ENCODE measurements around the gene SPRY2.
"Not testable (repeated sequence)": the region's sequence is repeated elsewhere in the genome, so short reads cannot be mapped to it uniquely, and the experiment has no call there.

SPRY2 gene, protein sequence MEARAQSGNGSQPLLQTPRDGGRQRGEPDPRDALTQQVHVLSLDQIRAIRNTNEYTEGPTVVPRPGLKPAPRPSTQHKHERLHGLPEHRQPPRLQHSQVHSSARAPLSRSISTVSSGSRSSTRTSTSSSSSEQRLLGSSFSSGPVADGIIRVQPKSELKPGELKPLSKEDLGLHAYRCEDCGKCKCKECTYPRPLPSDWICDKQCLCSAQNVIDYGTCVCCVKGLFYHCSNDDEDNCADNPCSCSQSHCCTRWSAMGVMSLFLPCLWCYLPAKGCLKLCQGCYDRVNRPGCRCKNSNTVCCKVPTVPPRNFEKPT

DNA sequence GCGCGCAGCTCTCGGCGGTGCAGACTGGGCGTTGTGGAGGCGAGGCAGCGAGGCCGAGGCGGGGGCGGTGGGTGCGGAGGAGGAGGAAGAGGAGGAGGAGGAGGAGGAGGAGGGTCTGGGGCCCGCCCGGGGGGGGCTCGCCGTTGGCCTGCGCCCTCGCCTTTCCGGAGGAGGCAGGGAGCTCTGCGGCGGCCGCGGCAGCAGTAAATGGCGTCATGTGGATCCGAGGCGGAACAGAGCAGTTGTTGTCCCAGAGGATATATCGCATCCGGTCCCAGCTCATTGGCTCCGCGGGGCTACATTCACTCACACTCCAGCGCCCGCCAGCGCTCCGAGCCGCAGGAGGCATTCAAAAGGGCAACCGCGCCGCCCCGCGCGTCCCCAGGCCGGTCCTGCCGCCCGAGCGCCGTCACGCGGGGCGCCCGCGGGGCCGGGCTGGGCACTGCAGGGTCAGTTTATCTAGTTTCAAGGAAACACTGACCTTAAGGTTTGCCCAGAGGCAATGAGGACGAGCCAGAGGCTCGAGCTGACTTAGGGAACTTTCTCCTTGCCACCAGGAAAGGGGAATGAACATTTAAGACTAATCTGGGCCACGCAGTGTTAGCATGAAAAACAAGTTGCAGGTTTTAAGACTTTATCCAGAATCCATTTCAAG lies at the start of gene SPRY2:
TSS of gene SPRY2 (minus strand) at position 26 of the 655 bp plus-strand sequence. CDS start 3,421 bp downstream, outside the sequence.
- peak; percentile 97 for DNase-seq (ENCODE audit: low spot score)

DNA sequence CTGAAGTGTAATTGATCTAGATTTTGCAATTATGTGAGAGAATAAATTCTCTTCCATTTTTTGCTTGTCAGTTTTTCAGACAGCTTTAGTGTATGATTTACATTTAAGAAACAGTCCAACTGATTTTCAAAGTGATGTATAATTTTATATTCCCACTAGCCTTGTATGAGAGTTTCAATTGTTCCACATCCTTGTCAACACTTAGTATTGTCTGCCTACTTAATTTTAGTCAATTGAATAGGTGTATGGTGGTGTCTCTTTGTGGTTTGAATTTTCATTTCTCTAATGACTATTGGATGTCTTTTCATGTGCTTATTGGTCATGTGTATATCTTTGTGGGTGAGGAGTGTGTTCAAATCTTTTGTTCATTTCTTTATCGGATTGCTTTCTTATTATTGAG lies 49.4 kb upstream of the SPRY2 start:
- no peak for DNase-seq (ENCODE audit: low spot score)

DNA sequence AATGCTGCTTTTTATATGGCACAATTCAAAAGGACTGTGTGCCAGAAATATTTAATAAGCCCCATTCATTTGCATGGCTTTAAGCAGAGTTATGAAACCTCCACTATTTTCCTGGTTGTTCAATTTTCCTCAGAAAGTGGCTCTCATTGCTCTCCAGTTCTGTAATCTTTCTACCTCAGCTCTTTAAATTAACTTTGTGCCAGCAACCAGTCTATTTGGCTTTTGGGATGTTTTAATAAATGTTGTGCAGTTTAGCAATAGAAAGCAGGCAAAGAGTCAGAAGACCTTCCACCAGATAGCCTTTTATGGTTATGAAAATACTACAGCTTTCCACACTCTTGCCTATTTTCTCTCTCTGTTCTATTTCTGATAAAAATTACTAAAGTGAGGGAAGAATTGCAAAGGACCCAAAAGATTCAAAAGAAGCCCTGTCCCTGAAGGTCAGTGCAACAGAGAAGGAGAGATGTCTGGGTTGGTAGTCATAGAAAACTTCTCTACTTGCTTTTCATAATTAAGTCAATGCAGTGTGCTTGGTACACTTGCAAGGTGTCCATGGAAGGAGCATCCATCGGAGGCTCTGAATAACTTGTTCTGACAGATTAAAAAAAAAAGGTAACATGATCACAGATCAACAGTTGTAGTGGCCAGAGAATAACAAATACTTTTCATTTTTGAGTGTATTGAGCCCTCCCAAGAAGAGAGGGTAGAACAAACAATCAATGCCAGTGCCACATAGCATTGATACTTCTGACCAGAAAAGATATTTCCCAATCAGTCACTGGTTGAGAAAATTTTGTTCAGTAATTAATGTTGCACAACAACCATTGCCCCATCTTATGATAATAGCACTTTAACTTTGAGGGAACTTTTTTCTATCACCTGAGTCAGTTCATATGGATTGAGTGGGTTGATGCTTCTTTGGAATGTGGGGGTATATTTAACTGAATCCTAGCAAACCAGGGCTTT lies 48.4 kb upstream of the SPRY2 start:
- DNase-seq (ENCODE audit: low spot score) = no peak

DNA sequence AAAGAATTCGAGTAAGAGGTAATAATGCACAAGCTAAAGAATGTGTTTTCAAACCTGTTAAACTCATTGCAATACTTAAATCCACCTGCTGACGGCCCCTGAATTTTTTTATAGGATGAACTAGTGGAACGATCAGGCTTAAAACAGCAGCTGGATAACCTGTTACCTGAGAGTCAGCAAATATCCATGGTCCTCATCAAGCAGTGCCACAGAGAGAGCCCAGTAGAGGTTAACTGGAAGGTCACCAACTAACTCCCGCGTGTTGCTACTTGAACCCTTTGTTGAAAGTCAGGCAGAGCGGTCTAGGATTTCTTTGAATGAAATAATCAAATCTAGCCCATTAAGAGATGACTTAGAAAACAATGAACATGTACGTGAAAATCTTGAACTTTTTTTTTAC lies 47.6 kb upstream of the SPRY2 start:
- DNase-seq (ENCODE audit: low spot score) = no peak

DNA sequence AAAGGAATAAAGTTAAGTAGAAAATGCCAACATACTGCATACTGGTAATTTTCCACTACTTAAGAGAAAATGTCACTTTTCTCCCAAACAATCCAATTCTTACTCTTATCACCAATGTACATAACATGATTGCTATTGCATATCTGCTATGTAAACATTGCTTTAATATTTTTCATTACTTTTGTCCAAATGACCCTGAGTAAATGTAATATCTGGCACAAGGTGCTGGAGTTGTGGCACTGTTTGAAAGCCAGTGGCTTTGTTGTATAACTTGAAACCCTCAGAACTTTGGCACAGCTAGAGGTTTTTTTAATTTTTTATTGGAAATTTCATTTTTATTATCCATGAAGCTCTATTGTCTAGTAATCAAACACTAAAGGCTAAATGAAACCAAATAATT lies 45.7 kb upstream of the SPRY2 start:
- DNase-seq (ENCODE audit: low spot score) = no peak

DNA sequence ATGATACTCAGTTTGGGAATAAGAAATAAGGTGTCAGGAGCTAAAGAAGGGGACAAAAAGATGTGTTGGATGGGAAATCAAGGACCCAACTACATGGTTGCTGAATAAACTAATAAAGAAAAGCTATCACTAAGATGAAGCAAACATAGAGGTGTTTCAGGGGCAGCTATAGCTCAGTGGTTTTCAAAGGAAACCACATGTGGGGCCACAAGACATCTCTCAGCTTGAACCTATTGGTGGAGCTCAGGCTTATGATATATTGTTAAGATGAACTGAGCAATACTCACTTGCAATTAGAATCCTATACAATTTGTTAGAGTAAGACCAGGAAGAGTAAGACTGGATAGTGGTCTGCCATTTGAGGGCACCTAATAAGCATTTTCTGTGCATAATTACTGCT lies 45.1 kb upstream of the SPRY2 start:
- DNase-seq (ENCODE audit: low spot score) = no peak

DNA sequence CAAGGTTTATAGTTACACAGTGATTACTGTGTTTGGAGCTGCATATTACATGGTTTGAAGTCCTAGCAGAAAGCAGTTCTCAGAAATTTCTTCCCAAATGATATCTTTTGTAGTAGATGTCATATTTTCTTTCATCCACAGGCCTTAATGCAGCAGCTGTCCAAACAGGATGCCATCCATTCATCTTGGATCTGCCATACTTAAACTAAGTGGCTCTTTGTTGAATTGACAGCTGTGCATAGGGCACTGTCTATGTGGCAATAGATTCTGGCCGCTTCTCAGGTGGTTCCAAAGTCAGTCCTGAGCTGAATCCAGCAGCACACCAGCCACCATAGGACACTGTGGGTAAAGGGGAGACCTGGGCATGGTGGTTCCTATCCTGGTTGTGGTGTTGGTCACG lies 41.6 kb upstream of the SPRY2 start:
- DNase-seq (ENCODE audit: low spot score) = no peak

DNA sequence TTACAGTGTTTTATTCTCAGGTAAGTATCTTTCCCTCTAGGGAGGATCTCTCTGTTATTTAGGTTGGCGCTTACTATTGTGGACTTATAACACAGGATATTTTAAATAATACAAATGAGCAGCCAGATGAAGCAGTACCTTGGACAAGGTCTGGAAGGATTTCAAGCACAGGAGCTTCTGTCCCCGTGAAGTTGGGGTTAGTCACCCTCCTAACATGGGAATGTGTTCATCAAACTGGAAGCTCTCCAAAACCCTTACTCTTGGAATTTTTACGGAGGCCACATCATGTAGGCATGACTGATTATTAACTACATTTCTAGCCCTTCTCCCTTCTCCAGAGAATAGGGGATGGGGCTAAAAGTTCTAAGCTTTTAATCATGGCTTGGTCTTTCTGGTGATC lies 38.3 kb upstream of the SPRY2 start:
- no peak for DNase-seq (ENCODE audit: low spot score)

DNA sequence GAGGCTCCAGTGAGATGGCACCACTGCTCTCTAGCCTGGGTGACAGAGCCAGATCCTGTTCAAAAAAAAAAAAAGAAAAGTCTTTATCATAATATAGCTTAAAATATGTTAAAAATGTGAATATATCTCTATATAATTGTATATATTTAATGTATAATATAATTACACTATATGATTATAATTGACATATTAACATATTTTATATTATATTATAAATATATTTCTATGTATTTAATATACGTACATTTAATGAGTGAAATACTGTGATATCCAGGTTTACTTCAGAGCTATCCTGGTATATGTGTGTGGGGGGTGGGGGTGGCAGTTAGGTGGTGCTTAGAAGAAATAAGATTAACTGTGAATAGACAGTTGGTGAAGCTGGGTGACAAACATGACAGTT lies 35.6 kb upstream of the SPRY2 start:
- no peak for DNase-seq (ENCODE audit: low spot score)

DNA sequence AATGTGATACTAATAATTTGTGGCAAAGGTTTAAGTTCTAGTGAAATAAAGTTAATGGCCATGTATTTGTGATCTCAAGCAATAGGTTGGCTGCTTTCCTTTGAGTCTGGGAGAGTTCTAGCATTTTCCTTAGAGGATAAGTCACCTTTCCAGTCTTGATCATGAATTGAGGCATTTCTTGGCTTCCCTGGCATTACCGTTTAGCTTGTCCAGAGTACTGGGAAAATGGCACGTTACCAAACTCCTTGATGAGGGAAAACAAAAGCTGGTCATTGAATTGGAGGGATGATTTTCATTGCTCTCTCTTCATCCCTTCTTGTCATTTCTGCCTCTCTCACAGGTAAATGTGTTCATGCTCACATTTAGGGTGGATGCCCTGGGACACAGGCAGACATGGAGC lies 34.0 kb upstream of the SPRY2 start:
- no peak for DNase-seq (ENCODE audit: low spot score)

DNA sequence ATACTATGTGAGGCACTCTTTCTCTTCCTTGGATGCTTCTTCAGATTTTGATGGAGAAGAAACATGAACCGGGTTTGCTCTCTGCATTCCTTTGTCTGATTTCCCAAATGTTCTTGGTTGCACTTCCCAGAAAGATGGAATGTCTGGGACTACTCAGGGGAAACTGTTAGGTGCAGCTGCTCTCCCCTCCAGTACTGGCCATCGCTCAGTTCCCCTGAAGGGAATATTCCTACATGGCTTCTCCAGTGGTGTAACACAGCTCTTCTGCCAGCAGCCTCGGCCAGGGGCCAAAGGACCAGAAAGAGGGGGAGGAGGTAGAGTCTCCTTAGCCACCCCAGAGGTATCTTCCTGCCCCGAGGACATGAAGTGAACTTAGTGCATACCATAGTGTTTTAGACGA lies 33.5 kb upstream of the SPRY2 start:
- no peak for DNase-seq (ENCODE audit: low spot score)

DNA sequence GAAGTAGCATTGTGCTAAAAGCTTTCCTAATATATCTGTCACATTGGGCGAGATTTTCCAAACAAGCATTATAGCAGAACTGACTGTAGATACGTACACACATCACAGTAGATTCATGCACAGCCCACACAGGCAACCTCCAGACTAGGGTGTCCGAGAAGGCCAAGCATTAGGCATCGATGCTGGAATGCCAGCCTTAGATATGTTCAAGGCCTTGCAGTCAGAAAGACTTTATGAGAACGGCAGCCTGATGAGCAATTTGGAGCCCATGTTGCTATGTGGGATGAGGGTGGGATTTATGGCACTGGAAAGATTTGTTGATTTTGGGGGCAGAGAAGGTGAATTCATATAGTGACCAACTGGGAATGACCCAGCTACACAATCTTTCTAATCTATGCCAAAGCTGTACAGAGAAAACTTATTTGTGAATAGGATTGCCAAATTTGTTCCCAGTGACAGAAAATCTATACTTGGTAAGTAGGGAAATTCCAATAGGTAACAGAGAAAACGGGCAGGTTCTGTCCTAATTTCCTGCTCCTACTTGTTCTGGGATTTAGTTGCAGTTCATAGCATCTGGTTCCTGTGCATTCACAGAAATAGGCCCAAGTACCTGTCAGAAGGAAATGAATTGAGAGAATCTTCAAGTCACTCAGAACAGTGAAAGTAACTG lies 31.0 kb upstream of the SPRY2 start:
- DNase-seq (ENCODE audit: low spot score) = no peak

DNA sequence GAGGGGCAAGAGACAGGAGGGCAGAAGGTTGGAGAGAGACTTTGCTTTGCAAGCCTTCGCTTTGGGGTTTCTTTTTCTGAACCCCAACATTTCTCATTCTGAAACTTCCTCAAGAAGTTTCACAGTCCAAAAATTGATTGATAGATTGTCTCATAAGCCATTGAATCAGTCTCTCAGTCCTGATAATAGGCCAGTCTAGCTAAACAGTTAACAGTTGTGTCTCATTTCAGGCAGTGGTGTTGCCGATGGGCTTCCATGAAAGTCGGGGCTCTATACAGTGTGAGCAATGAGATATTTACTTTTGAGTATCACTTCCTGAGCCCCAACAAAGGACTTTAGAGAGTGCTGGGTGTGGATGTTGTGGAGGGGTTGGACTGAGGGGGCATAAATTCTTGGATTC lies 26.5 kb upstream of the SPRY2 start:
- no peak for DNase-seq (ENCODE audit: low spot score)

DNA sequence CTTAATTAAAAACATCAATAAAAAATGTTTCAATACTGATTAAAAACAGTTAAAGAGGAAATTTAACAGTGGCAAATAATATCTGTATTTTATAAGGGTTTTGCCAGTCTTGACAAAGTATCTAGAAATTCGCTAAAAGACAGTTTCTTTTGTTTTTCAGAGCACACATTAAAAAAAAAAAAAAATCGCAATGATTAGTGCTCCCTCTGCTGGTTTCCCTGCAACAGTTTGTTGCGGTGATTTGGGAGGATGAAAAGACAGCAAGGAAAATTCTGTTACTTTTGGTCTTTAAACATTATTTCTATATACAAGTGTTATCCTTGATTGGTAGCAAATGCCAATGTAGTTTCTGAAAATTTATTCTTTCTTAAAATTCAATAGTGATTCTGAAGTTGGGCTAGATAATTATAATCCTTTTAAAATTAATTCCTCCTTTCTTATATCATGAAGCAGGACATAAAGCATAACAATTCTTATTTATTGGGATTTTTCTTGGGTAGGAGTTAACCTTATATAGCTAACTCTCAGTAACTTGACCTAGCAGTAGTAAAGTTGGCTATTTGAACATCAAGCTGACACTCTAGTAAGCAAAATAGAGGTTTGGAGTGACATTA lies 23.1 kb upstream of the SPRY2 start:
- DNase-seq (ENCODE audit: low spot score) = peak; percentile 56

DNA sequence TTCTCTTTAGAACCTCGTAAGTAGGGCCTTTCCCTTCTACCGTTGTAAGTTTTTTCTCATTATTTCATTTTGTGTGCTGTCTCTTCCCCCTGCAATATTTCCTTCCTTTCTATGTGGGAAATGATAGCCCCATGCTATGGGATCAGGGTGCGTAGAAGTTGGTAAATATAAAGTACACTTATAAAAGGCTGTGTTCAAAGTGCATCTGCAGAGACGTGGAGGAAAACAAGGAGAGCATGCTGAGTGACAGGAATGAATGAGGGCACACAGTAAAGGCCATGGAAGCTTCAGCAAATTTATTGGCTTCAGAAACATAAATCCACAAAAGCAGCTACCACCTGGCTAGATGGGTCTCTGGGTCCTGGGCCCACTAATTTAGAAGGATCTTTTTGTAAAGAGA lies 21.6 kb upstream of the SPRY2 start:
- no peak for DNase-seq (ENCODE audit: low spot score)

DNA sequence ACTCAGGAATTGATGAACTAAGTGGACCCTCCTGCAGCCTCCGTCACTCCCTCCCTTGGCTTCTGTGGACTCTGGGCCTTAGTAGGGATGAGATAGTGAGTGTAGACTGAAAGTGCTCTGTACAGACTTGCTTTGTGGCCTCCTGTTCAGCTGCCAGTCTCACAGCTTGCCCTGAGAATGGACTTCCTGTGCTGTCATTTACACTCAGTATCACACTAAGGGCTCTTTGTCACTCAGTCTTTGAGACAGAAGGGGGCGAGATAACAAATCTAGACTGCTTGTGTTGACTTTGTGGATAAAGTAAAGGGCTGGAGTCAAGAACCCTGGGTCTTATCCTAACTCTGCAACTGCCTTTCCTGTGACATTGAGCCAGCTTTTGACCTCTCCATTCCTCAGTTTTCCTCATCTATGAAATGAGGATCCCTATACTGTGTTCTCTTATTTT lies 21.0 kb upstream of the SPRY2 start:
- DNase-seq (ENCODE audit: low spot score) = peak; percentile 89

DNA sequence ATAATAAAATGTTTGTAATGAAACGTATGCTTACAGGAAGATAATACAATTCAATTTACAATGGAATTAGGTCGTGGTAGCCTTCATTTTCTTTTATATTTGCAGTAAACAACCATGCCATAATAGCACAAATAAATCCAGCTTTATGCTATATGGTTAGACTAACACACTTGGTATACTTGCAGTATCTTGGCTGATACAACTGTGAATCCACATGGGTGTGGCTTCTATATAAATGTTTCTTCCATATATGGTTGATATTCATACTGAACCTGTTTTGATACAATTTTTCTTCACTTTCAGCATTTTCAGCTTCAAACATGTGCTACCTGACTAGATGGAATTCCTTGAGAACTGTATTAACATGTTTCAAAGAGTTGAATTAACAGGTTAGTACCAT lies 20.4 kb upstream of the SPRY2 start:
- no peak for DNase-seq (ENCODE audit: low spot score)

DNA sequence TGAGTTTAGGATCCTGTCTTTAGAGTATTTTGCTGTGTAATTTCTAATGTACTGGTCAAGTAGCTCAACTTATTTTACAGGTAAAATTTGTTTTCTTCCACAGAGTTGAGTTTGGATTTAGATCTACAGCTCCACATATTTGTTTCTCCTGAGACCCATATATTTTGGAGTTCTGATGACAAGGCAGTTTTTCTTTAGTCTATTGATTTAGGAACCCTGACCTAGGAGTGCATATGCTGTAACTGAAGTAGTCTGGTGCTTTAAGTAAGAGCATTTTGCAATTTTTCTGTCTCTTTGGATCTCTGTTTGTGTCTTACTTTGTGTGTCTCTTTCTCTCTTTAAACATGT lies 19.5 kb upstream of the SPRY2 start:
- DNase-seq (ENCODE audit: low spot score) = no peak

DNA sequence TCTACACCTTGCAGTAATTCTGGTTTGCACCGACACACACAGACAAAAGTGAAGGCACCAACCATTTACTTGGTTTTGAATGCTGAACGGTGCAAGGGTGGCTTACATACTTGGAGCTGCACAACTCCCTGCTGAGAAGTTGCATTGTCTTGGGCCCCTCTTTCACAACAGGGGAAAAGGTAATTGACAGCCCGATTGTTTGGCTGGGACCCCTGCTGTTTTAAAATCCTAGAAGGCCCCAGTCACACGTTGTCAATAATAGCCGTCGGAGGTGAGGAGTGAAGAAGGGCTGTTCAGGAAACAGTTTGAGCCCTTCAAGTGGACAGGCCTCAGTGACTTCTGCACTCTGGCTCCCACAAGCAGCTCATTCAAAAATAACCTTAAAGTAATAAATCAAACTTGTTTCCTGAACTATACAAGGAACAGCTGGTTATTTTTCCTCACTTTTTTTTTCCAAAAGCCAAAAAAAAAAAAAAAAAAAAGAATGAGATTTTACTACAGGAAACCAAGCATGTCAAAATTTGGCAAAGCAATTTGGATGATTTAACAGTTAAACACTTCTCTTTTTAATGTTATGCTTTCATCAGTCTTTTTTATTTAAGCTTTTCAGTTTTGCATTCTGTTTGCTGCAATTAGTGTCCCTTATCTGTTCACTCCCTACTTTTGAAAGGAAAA lies 19.0 kb upstream of the SPRY2 start:
- DNase-seq (ENCODE audit: low spot score) = no peak

DNA sequence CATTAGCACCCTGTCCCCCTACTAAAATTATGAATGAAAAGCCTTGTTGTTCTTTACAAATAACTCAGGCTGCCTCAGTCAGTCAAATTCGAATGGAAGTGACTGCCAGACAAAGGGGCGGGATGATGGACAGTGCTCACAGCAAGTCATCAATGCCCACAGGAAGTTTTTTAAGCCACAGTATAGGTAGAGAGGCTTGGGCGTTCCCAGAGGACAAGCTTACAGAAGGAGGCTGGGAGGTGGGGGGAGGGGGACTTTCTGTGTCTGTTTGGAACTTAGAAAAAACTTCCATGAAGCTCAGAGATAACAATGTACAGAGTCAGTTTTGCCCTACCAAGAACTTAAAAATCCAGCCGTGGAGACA lies 18.5 kb upstream of the SPRY2 start:
- no peak for DNase-seq (ENCODE audit: low spot score)

DNA sequence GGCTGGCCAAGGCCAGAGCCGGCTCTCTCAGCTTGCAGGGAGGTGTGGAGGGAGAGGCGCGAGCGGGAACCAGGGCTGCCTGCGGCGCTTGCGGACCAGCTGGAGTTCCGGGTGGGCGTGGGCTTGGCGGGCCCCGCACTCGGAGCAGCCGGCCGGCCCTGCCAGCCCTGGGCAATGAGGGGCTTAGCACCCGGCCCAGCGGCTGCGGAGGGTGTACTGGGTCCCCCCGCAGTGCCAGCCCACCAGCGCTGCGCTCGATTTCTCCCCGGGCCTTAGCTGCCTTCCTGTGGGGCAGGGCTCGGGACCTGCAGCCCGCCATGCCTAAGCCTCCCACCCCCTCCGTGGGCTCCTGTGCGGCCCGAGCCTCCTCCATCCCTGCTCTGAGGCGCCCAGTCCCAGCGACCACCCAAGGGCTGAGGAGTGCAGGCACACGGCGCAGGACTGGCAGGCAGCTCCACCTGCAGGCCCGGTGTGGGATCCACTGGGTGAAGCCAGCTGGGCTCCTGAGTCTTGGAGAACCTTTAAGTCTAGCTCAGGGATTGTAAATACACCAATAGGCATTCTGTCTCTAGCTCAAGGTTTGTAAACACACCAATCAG lies 14.7 kb upstream of the SPRY2 start:
- not testable (repeated sequence) for DNase-seq (ENCODE audit: low spot score)

Data from pons (tissue), 1 donor.